ENCODE measurements around the gene RAB27A.
"Not testable (repeated sequence)": the region's sequence is repeated elsewhere in the genome, so short reads cannot be mapped to it uniquely, and the experiment has no call there.

Gene RAB27A

DNA sequence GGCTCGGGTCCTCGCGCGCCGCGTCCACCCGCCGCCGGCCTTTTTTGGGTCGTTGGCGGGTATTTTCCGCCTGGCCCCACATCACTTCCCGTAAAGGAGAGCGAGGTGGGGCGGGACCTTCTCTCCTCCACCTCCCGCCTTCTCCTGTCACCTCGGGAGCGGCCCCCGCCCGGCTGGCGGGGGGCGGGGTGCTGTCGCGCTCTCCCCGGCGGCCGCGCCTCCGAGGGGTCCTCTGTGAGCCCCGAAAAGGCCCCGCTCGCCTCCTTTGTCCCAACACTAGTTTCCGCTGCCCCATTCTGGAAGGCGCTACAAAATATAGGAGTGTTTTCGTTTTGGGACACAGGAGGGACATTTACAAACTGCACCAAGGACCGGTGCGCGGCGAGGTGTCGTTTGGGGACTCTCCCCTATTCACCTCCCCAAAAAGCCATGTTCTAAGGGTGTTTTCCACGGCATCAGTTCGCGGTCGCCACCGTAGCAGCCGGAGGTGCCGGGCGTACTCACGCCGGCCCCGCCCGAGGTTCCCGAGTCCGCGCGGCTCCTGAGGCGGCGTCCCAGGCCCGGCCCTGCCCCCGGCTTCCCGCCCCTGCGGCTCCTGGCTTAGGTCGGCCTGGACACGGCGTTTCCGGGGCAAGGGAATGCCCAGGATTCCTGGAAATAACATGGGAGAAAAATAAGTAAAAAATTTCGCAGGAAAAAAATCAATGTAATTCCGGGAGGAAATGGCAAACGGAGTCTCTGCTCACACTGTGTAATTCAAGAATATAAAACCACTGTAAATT, at the start of gene RAB27A:
TSS of gene RAB27A (minus strand) at position 68 of the 782 bp plus-strand sequence. CDS start 54,879 bp downstream, outside the sequence.
- DNase-seq, result no peak

DNA sequence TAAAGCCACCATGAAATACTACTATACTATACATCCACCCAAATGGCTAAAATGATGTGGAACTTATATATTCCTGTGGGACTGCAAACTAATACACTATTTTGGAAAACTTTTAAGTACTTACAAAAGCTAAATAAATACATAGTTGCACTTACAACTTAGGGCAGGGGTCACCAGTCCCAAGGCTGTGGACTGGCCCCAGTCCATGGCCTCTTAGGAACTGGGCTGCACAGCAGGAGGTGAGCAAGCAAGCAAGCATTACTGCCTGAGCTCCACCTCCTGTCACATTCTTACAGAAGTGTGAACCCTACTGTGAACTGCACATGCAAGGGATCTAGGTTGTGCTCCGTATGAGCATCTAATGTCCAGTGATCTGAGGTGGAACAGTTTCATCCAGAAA, 47.5 kb upstream of the RAB27A start:
- no peak for DNase-seq

DNA sequence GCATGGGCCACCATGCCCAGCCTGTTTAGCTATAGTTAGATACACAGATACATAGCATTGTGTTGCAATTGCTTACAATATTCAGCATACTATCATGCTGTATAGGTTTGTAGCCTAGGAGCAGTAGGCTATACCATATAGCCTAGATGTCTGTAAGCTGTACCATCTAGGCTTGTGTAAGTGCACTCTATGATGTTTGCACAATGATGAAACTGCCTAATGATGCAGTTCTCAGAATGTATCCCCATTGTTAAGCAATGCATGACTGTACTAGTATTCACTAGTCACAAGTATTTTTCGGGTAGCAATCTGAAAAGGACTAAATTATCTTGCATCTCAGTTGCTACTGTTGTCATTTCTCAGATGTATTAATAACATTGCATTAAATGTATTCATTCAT, 45.4 kb upstream of the RAB27A start:
- DNase-seq, result no peak

DNA sequence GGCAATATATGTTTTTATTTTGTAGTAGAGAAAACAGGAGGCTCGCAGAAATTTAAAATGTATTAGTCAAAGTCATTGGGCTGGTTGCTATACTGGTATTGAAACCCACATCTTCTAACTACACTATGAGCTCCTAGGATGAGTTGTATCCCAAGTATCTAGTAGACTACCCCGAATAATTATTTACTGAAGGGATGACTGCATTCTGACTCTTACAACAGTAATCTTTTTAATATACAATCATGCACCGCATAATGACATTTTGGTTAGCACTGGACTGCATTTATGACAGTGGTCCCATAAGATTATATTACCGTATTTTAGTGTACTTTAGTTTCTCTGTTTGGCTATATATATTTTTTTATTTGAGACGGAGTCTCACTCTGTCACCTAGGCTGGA, 44.8 kb upstream of the RAB27A start:
- no peak for DNase-seq

DNA sequence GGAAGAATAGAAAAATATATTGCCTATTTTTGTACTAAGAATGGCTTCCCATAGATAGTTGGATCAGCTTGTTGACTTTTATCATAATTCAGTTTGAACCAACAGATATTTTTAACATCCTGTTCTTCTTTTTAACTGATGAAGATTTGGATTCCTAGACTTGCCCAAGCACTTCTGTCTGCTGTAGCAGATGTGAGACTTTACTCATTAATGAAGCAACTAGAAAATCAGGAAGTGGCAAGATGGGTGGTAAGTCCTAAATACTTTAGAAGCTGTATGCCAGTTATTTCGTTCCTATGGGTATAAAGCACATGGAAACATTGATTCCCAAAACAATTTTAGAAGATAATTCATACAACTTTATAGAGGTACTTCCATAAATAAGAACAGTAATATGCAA, 37.8 kb upstream of the RAB27A start:
- no peak for DNase-seq

DNA sequence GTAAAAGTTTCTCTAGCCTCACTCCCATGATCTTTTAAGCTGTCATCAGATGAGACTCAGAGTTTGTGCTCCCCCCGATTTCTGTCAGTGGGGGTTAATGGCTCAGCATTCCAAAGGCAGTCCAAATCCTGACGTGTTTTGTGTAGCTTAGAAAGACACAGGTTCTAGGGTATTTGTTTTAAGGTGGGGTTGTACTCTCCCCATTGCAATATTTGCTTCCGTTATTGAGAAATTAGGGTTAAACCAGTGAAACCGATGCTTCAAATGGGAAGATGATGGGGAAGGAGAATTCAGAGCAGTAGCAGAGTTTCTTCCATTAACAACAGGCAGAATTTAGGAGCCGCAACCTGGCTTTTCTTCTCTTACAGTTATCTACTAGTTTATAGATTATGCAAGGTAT, 32.9 kb upstream of the RAB27A start:
- DNase-seq, result no peak

DNA sequence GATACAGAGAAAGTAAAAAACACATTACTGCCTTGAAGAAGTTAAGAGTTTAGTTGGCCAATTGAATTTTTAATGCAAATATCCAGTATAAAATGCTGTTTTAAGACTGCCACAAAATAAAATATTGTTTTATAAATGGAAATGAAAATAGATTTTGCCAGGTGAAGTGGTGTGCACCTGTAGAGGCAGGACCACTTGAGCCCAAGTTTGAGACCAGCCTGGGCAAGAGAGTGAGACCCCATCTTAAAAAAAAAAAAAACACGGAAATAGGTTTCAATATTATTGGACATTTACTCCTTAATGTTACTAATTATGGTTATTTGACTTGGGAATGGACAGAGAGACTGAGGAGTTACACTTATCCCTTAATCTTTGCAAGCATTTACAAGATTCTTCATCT, 31.4 kb upstream of the RAB27A start:
- DNase-seq, result no peak

DNA sequence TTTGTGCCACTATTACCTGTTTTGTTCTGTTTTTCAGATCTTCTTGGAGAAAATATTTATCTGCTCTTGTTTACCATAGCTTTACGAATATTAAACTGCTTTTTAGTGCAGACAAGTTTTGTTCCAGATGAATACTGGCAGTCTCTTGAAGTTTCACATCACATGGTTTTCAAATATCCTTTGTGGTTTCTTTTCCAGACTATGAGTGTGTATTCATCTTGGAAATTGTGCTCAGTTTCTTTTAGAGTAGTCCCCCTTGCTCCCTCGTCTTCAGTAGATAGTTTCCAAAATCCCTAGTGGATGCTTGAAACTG, 30.6 kb upstream of the RAB27A start:
- no peak for DNase-seq

DNA sequence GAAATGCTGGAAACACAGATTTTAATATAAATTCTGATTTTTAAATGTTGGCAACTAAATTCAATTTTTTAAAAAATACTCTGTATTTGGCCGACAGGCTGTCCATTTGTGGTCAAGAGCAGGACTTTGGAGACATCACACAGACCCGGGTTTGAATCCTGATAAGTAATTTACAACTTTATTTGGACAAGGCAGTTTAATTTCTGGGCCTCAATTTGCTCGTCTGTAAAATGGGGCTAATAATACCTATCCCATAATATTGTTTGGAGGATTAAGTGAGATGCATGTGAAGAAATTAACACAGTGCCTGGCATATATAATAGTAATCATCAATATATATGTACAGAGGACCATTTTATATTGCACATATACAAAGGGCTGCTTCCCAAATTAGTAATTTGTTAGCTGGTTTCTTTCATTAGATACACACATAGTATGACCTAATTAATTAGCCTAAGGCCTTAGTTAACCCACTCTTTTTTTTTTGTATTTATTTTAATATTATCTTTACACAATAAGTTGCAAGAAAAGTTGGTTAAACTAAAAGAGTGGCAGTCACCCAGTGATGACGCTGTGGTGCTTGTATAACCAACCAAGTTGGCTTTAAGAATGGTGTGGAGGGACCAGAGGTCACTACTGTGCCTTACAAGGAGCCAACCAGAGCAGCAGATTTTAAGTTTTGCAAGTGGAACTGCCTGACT, 30.1 kb upstream of the RAB27A start:
- DNase-seq, result no peak

DNA sequence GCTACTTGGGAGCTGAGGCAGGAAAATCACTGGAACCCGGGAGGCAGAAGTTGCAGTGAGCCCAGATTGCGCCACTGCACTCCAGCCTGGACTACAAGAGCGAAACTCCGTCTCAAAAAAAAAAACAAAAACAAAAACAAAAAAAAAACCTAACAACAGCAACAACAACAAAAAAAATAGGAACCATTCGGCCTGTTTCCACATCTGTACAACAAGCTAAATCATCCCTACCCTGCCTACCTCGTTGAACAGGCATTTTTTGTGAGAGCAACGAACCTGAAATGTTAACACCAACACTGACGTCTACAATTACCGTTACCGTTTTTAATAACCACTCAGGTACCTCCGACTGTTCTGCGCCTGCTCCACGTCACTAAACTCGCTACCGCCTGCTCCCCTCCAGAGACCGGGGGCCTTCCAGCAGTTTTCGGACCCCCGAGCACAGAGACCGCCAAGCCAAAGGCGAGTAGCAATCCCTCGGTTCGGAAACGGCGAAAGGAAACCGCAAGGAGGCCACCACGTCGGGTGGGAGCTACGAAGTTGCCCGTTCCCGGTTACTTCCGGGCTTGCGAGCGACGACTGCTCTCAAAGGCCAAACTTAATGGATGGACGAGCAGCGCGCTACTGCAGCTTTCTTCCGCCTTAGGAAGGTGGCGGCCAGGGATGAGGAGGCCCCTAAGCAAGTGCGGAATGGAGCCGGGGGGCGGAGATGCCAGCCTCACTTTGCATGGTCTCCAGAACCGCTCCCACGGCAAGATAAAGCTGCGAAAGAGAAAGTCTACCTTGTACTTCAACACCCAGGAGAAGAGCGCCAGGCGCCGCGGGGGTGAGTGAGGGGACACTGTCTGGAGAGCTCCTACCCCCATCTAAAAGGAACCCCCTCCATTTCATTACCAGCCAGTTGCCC, 29.2 kb upstream of the RAB27A start, which contains the start of the genes PIGB and PIGBOS1:
TSS of gene PIGB (plus strand) at position 635 of the 907 bp plus-strand sequence. CDS start at position 664, 29 bp downstream.
TSS of gene PIGBOS1 (minus strand) at position 536 of the 907 bp plus-strand sequence. CDS start 1,331 bp downstream, outside the sequence.
- peak; percentile 63 for DNase-seq

DNA sequence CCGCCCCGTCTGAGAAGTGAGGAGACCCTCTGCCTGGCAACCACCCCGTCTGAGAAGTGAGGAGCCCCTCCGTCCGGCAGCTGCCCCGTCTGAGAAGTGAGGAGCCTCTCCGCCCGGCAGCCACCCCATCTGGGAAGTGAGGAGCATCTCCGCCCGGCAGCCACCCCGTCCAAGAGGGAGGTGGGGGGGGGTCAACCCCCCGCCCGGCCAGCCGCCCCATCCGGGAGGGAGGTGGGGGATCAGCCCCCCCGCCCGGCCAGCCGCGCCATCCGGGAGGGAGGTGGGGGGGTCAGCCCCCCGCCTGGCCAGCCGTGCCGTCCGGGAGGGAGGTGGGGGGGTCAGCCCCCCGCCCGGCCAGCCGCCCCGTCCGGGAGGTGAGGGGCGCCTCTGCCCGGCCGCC, 13.2 kb upstream of the RAB27A start:
- DNase-seq, result not testable (repeated sequence)

DNA sequence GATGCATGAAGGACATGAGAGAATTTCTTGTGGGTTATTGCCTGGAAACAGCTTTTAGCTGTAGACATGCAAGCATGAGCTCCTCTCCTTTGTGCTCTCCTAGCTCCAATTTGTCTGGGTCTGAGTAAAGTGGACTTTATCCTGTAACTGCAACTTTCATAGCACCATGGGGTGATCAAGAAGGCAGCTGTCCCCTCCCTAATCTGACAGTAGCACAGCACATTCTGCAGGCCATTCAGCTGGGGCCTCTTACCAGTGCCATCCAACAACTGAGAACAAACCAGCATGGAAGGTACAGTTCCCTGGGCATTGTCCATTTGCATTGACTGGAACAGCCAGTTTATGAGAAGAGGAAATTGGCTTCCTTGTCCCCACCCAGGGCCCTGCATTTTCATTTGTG, 7.7 kb upstream of the RAB27A start:
- no peak for DNase-seq

DNA sequence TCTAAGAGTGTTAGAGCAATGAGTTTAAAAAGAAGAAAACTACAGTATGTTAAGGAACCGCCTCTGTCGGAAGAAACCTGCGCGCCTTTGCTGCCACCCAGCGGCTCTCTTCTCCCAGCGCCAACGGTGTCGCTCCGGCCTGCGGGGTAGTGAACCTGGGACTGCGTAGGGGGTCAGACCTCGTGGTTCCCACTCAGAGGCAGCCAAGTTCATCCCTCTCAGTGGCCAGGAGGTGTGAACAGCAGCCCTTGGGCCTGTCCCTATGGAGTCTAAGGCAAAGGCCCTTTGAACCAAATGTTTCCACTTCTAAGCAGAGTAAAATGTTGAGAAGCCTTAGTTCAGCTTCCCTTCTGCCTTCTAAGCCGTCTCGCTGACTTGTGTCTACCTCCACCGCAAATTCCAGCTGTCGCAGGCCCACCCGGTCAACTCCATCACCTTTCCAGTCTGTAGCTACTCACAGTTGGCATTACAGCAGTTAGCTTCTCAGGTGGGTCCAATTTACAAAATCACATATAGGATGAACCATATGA, 980 bp upstream of the RAB27A start:
- DNase-seq, result peak; percentile 40

DNA sequence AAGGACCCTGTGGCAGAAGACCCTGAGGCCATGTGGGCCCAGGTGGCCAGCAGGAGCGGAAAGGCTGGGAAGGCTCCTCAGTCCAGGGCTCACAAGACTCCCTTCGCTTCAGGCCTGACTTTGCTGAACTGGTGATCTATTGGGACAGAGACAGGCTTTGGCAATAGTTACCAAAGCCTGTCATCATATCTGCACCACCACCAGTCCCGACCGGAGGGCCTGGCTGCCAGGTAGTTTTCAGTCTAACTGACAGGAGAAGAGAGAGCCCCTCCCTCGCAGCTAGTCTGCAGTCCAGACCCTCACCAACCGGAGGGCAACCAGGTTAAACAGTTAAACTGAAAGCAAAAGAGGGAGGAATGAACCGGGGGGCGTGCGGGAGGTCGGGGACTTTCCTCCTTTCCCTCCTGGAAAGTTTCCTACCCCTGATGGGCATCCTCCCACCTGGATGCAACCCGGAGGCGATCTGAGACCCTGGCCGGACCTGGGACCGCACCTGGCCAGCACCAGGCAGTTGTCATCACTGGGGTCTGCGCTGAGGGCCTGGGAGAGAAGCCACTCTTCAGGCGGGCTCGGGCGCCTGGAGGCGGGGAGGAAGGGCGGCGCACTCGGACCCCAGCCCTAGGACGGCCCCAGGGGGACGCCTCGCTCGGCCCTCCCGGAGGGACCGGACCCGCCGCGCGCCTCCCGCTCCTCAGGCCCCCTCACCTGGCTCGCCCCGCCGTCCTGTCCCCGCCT, 435 bp downstream of the RAB27A start:
- no peak for DNase-seq

DNA sequence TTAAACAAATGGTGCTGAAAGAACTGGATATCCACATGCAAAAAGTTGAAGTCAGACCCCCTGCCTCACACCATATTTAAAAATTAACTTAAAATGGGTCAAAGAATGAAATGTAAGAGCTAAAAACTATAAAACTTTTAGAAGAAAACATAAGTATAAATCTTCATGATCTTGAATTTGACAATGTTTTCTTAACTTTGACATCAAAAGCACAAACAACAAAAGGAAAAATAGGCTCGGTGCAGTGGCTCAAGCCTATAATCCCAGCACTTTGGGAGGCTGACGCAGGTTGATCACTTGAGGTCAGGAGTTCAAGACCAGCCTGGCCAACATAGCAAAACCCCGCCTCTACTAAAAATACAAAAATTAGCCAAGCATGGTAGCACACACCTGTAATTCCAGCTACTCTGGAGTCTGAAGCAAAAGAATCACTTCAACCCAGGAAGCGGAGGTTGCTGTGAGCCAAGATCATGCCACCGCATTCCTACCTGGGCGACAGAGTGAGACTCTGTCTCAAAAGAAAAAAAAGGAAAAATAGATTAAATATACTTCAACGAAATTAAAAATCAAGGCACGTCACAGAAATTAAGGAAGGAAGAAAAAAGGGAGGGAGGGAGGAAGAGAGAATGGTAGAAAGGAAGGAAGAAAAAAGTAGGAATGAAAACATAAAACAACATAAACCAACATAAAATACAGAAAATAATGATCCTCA, 1.5 kb downstream of the RAB27A start:
- DNase-seq, result no peak

DNA sequence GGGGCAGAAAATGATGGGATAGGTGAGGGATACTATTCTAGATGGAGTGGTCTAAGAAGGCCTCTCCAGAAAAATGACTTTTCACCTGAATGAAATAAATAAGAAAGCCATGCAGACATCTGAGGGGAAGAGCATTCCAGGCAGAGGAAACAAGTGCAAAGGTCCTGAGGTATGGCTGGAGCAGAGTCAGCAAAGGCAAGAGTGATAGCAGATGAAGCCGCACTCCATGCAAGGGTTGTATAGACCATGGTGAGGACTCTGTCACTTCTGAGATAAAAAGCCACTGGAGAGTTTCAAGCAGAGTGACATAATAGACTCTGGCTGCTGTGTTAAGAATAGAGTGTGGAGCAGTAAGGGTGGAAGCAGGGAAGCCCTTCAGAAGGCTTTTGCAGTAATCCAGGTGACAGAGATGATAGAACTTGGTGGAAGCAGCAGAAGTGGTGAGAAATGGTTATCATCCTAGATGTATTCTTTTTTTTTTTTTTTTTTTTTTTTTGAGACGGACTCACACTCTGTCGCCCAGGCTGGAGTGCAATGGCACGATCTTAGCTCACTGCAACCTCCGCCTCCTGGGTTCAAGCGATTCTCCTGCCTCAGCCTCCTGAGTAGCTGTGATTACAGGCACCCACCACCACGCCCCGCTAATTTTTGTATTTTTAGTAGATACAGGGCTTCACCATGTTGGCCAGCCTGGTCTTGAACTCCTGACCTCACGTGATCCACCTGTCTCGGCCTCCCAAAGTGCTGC, 3.0 kb downstream of the RAB27A start:
- not testable (repeated sequence) for DNase-seq

DNA sequence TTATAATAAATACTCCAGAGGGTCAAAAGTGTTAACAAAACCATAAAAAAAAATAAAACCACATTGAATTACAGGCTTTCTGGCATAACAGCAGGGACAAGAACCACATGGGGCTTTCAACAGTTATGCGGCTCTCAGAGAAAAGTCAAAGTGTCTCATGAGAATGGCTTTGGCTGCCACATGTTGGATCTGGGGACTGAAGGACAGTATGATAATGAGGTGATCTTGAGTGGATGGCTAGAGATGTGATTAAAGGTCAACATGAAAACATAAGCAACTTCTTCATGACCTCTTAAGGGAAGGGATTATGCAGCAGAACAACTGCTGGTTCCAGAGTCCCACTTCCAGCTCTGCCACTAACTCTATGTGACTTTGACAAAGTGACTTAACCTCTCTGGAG, 5.2 kb downstream of the RAB27A start:
- no peak for DNase-seq

DNA sequence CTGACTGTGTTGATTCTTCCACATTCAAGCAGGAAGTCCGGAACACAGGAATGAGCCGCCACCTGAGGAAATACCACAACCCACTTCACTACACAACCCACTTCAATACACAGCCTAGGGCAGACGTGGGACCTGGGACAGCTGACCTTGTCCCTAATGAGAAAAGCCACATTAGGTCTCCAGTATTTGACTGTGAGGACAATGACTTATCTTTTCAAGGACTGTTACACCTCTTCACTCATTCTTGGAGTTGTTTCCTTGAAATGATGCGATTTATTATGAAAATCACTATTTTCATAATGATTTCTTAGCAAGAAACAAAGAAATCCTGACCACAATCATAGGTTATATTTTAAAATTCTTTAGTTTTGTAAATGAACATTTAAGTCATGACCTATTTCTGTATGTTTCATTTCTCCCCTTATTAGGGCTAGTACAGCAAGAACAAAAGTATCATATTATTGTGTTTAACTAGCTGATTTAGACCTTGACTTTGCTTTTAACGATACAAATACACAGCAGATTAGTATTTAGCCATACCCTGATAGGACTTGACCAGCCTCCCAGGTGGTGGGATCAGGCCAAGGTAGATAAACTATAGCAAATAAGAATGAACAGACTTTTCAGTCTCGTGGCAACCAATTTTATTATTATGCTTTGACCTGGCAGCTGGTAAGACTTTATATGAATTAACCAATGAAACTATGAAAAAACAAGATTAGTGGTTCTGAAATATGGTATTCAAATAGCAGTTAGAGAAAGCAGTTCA, 6.0 kb downstream of the RAB27A start:
- DNase-seq, result no peak

DNA sequence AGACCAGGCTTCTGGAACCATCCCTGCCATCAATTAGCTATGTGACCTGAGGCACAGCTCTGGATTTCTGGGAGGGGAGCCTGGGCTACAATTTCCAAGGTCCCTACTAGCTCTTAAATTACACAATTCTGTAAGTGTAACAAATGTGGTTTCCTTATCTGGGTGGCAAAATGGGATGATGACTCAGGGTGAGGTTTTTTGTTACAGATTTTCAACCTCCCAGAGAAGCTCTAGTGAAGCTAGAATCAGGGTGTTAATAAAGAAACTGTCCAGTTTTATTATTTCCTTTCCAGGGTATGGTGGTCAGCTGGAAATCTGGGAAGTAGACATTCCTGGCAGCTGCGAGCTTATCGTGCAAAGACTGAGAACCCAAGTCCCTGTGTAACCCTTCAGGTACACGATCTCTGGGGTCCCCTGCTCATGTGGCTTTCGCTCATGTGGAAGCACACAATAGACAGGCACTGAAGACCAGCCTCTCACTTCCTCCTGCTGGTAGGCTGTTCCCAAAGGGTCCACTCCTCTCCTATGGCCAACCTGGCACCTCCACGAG, 7.3 kb downstream of the RAB27A start:
- no peak for DNase-seq
